T47D (cell line): ENCODE data around the gene XYLT2.

ENCODE experiments used
- DNase-seq, 2 experiments: peaks; one replicate each; pipeline versions ENCODE4 v3.0.0 to v3.0.0-alpha.2; 2011 to 2012; ENCODE audit warnings: low read depth in 1 of 2, low spot score in 1 of 2
- JUND ChIP-seq: IDR thresholded peaks from 2 replicates; pipeline ENCODE4 v1.6.1; 2012; ENCODE audit warnings: low read depth
- in situ Hi-C: cut with HindIII; loops from 2 replicates; pipeline ENCODE4 v1.10.0; 2016; ENCODE audit warnings: low sequenced_read_pairs, low pct_unique_long_range_greater_than_20kb

The XYLT2 gene

GRCh38 chr17:50356418-50356817 lies 10.5 kb downstream of the XYLT2 start:
- TF ChIP-seq JUND: no peak
- no peak for DNase-seq
- in situ Hi-C loops: no loop called here

GRCh38 chr17:50356892-50357510 lies 11.1 kb downstream of the XYLT2 start:
- no peak for TF ChIP-seq JUND
- in situ Hi-C loops: no loop called here

GRCh38 chr17:50358177-50358576 lies 12.3 kb downstream of the XYLT2 start:
- in situ Hi-C loops: no loop called here
- TF ChIP-seq JUND: no peak

More at GRCh38 chr17:50356892-50357510, 11.1 kb downstream of the XYLT2 start:
- no peak for DNase-seq

GRCh38 chr17:50359005-50359699 lies 13.2 kb downstream of the XYLT2 start:
- TF ChIP-seq JUND: no peak
- peak in 1 of 2 experiments; percentile 59 for DNase-seq
- in situ Hi-C loops: no loop called here

More at GRCh38 chr17:50358177-50358576, 12.3 kb downstream of the XYLT2 start:
- DNase-seq: no peak

GRCh38 chr17:50359998-50360461 lies 14.1 kb downstream of the XYLT2 start:
- in situ Hi-C loops: no loop called here
- DNase-seq: no peak
- TF ChIP-seq JUND: no peak

GRCh38 chr17:50360486-50361115 lies 14.7 kb downstream of the XYLT2 start:
- DNase-seq: no peak
- in situ Hi-C loops: no loop called here
- no peak for TF ChIP-seq JUND

- peak; percentile 66 to 70 for DNase-seq
- in situ Hi-C loops: no loop called here
- TF ChIP-seq JUND: no peak
Measured at GRCh38 chr17:50361561-50362480, 15.9 kb downstream of the XYLT2 start.

GRCh38 chr17:50362661-50363060 lies 16.7 kb downstream of the XYLT2 start:
- no peak for TF ChIP-seq JUND
- in situ Hi-C loops: no loop called here
- DNase-seq: no peak

- TF ChIP-seq JUND: no peak
- no peak for DNase-seq
- in situ Hi-C loops: no loop called here
Measured at GRCh38 chr17:50363217-50364060, 17.5 kb downstream of the XYLT2 start.

GRCh38 chr17:50364061-50364458 lies 18.1 kb downstream of the XYLT2 start:
- no peak for TF ChIP-seq JUND
- DNase-seq: no peak
- in situ Hi-C loops: no loop called here

- TF ChIP-seq JUND: no peak
- in situ Hi-C loops: no loop called here
- DNase-seq: no peak
Measured at GRCh38 chr17:50364715-50365114, 18.8 kb downstream of the XYLT2 start.
